Tibial nerve (tissue), 4 donors: ENCODE results near the gene ZNF117.

Experiments used
- EP300 ChIP-seq, 2 donors: sonication (generic); formaldehyde crosslinking; IDR thresholded peaks; one replicate each; pipeline ENCODE4 v1.6.1; 2017; ENCODE audit warnings: antibody characterized with exemption in 2 of 2, mild to moderate bottlenecking in 1 of 2
- TF ChIP-seq, protein P1 (sequence below), 5 experiments: fragments of 200-600 bp in 3 of 5; fragments of 450-650 bp in 2 of 5; sonication (generic) in 3 of 5; IDR thresholded peaks; one replicate each; pipeline ENCODE4 v1.5.1; 2016 to 2019; ENCODE audit warnings: antibody characterized with exemption in 5 of 5, mild to moderate bottlenecking in 3 of 5, moderate library complexity in 2 of 5

DNA sequence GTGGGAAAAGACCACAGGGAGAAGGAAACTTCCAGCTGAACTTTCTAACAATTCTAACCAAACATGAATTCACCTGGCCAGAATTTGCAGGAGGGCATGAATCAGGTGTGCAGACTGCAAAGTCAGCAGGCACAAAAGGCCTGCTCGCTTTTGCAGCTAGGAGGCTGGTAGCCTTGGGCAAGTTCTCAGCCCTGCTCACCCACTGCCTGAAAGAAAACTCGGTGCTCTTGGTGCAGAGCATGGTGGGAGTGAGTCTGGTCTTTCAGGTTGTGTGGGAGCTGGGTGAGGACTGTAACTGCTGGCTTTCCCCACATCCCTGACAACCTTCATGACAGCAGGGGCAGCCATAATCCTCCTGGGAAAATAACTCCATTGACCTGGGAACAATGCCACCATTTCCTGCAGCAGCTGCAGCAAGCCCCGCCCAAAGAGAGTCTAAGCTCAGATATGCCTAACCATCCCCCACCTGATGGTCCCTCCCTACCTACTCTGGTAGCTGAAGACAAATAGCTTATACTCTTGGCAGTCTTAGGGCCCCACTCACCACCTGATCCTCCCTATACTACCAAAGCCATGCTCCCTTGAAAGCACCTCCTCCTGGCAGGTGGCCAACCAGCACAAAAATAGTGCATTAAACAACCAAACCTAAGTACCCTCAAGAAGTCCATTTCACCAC is 31.6 kb downstream of the ZNF117 start:
- TF ChIP-seq, protein P1, sequence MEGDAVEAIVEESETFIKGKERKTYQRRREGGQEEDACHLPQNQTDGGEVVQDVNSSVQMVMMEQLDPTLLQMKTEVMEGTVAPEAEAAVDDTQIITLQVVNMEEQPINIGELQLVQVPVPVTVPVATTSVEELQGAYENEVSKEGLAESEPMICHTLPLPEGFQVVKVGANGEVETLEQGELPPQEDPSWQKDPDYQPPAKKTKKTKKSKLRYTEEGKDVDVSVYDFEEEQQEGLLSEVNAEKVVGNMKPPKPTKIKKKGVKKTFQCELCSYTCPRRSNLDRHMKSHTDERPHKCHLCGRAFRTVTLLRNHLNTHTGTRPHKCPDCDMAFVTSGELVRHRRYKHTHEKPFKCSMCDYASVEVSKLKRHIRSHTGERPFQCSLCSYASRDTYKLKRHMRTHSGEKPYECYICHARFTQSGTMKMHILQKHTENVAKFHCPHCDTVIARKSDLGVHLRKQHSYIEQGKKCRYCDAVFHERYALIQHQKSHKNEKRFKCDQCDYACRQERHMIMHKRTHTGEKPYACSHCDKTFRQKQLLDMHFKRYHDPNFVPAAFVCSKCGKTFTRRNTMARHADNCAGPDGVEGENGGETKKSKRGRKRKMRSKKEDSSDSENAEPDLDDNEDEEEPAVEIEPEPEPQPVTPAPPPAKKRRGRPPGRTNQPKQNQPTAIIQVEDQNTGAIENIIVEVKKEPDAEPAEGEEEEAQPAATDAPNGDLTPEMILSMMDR (IDR thresholded peaks at IDR 0.05): no peak
- no peak for TF ChIP-seq EP300 (IDR thresholded peaks at IDR 0.05)
